Measurements from ENCODE around the gene ANTXRL.
"Not testable (repeated sequence)": the region's sequence is repeated elsewhere in the genome, so short reads cannot be mapped to it uniquely, and the experiment has no call there.

Gene ANTXRL

DNA sequence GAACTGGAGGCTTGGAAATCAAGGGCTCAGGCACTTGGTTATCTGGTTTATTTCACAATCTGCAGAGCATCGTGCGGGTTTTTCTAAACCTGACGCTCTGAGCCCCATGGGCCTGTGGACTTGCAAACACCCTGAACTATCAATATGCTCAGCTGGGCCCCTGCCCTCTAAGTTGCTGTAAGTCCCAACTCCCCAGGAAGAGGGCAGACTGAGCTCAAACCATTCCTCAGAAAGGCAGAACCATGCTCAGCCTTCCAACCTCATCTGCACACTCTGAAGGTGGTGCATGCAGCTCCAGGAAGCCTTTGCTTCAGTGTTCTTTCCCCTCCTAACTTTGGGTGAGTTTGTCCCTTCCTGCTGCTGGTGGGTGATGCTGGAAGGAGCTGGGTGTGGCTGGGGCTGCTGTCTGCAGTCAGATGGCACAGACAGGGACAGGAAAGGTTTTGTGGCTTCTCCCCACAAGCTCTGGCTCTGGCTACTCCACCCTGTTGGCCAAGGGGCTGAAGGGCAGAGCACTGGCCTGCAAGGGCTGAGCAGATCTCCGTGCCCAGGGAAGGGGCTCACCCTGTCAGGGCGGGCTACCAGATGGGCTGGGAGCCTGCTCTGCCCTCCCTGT is 92.5 kb downstream of the ANTXRL start:
- not testable (repeated sequence) for DNase-seq (ENCODE audit: extremely low read depth, low read depth)

Measured in AG09319 (cell line).